Esophagus squamous epithelium (tissue), 4 donors: ENCODE results near the gene RASA4B.
"Not testable (repeated sequence)": the region's sequence is repeated elsewhere in the genome, so short reads cannot be mapped to it uniquely, and the experiment has no call there.

Source experiments
- POLR2A ChIP-seq, 4 donors: fragments of 450-650 bp; IDR thresholded peaks; one replicate each; pipeline ENCODE4 v1.6.1; 2017; ENCODE audit warnings: antibody characterized with exemption in 4 of 4, mild to moderate bottlenecking in 4 of 4, moderate library complexity in 3 of 4
- TF ChIP-seq, protein P1 (sequence below), 6 experiments: fragments of 450-650 bp in 4 of 6; fragments of 200-600 bp in 2 of 6; sonication (generic) in 2 of 6; IDR thresholded peaks; one replicate each; pipeline ENCODE4 v1.5.1; 2016 to 2019; ENCODE audit warnings: antibody characterized with exemption in 6 of 6, mild to moderate bottlenecking in 4 of 6, moderate library complexity in 4 of 6

DNA sequence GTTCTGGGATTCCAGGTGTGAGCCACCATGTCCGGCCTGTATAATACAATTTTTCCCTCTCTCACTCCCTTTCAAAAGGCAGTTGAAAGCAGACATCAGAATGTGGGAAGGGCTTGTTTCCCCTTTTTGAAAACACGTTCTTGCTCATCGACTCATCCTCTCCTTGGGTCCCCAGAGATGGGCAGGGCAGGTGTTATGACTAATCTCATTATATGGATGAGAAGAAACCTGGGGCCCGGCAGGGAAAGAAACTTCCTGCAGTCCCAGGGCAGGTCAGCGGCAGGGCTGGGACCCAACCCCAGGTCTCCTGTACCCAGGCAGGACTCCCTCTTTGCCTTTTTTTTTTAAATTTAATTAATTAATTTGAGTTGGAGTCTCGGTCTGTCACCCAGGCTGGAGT is 28.8 kb upstream of the RASA4B start:
- not testable (repeated sequence) for TF ChIP-seq POLR2A (IDR thresholded peaks at IDR 0.05)
- TF ChIP-seq, protein P1, sequence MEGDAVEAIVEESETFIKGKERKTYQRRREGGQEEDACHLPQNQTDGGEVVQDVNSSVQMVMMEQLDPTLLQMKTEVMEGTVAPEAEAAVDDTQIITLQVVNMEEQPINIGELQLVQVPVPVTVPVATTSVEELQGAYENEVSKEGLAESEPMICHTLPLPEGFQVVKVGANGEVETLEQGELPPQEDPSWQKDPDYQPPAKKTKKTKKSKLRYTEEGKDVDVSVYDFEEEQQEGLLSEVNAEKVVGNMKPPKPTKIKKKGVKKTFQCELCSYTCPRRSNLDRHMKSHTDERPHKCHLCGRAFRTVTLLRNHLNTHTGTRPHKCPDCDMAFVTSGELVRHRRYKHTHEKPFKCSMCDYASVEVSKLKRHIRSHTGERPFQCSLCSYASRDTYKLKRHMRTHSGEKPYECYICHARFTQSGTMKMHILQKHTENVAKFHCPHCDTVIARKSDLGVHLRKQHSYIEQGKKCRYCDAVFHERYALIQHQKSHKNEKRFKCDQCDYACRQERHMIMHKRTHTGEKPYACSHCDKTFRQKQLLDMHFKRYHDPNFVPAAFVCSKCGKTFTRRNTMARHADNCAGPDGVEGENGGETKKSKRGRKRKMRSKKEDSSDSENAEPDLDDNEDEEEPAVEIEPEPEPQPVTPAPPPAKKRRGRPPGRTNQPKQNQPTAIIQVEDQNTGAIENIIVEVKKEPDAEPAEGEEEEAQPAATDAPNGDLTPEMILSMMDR (IDR thresholded peaks at IDR 0.05): not testable (repeated sequence)
